ENCODE results near the gene IL26. TPM values are rescaled to one million over a fixed set of nuclear protein-coding genes. Genes with fewer than 3 reads are reported as not detected.

The IL26 gene, protein sequence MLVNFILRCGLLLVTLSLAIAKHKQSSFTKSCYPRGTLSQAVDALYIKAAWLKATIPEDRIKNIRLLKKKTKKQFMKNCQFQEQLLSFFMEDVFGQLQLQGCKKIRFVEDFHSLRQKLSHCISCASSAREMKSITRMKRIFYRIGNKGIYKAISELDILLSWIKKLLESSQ
- not detected in 2 replicates for total RNA-seq
- not detected in 2 replicates for polyA plus RNA-seq

DNA sequence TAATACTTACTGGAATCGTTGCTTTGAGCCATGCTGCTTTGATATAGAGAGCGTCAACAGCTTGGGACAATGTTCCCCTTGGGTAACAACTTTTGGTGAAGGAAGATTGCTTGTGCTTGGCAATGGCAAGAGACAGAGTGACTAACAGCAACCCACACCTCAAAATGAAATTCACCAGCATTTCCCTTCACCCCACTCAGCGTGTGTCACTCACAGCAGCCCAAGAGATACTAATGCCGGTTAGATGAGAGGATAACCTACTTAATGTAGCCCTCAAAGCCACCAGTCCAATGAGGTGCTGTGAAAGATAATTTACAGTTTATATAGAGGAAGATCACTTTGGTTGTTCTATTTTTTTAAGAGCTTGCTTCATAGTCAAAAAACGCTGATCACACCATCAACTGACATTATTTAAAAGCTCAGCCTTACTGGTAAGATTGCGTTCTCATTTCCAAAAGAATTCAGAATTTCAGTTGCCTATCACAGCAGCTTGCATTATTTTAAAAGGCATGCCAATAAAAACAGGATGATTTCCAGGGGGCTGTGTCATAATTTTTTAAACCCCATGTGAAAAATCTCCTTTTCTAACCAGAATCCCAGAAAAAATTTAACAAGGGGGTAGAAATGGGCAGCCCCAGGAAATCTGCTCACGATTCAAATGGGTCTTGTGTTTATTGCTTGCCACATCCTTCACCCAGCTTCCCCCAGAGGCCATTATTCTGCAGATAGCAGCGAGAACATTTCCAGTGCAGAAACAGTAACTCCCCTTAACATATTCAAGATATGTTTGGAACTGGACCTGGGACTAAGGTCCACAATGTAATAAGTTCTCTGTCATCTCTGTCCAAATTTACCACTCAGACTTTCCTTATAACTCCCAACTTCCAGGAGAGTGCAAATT, at the start of gene IL26:
TSS of gene IL26 (minus strand) at position 235 of the 901 bp plus-strand sequence. CDS start at position 181, 54 bp downstream.
- Histone ChIP-seq H3K9me3 (ENCODE audit: low read depth) (no peaks in the 10 kb centered on the region), H3K27me3 (peaks cover 6% of the 10 kb centered on the region), H3K4me2 (no peak within 1 kb of the TSS), H3K79me2 (no peaks in the 10 kb centered on the region), H2AFZ (no peak within 1 kb of the TSS), H3K4me1 (ENCODE audit: insufficient read depth) (no peaks in the 10 kb centered on the region), H3K9me2 (replicated peaks; ENCODE audit: insufficient read depth) (no peaks in the 10 kb centered on the region), H3K4me3 (no peak within 1 kb of the TSS), H4K20me1 (ENCODE audit: insufficient read depth, poor library complexity, severe bottlenecking) (no peaks in the 10 kb centered on the region), H3K36me3 (replicated peaks; ENCODE audit: insufficient read depth, low read depth) (no peaks in the 10 kb centered on the region), H3K27ac (no peak within 1 kb of the TSS)
- DNase-seq (ENCODE audit: low spot score): no peak
- WGBS (ENCODE audit: low lambda C conversion rate, missing lambda C conversion rate): 80% methylated on average over 8 of the region's 8 CpGs
- TF ChIP-seq EZH2 (IDR thresholded peaks at IDR 0.05; ENCODE audit: borderline replicate concordance): no peak
- TF ChIP-seq, protein P1, sequence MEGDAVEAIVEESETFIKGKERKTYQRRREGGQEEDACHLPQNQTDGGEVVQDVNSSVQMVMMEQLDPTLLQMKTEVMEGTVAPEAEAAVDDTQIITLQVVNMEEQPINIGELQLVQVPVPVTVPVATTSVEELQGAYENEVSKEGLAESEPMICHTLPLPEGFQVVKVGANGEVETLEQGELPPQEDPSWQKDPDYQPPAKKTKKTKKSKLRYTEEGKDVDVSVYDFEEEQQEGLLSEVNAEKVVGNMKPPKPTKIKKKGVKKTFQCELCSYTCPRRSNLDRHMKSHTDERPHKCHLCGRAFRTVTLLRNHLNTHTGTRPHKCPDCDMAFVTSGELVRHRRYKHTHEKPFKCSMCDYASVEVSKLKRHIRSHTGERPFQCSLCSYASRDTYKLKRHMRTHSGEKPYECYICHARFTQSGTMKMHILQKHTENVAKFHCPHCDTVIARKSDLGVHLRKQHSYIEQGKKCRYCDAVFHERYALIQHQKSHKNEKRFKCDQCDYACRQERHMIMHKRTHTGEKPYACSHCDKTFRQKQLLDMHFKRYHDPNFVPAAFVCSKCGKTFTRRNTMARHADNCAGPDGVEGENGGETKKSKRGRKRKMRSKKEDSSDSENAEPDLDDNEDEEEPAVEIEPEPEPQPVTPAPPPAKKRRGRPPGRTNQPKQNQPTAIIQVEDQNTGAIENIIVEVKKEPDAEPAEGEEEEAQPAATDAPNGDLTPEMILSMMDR (IDR thresholded peaks at IDR 0.05; ENCODE audit: poor library complexity): no peak
- TF ChIP-seq EZH2phosphoT487 (IDR thresholded peaks at IDR 0.05; ENCODE audit: low read depth, severe bottlenecking, unreplicated experiment): no peak

DNA sequence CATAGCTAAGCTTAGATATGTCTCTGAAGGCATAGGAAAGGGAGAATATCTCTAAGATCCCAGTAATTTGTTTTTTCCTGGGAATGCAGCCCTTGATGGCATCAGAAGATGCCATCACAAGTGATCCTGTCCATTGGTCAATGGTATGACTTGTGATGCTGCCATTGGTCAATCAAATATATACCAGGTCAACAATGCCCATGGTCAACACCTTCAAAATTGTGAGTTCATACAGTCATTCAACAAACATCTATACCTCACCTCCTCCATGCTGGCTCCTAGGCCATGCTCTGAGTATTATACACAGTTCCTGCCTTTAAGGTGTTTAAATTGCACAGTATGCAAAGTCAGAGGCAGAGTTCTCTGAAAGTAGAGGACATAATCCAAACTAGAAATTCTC, 47.1 kb upstream of the IL26 start:
- TF ChIP-seq, protein P1 (IDR thresholded peaks at IDR 0.05; ENCODE audit: poor library complexity): no peak
- no peak for TF ChIP-seq EZH2 (IDR thresholded peaks at IDR 0.05; ENCODE audit: borderline replicate concordance)
- TF ChIP-seq EZH2phosphoT487 (IDR thresholded peaks at IDR 0.05; ENCODE audit: low read depth, severe bottlenecking, unreplicated experiment): no peak
- Histone ChIP-seq H3K27ac (no peak overlapping the region), H3K4me1 (ENCODE audit: insufficient read depth) (no peaks in the 10 kb centered on the region), H3K79me2 (no peaks in the 10 kb centered on the region), H3K4me3 (no peak overlapping the region), H4K20me1 (ENCODE audit: insufficient read depth, poor library complexity, severe bottlenecking) (no peaks in the 10 kb centered on the region), H3K4me2 (no peak overlapping the region), H2AFZ (no peak overlapping the region), H3K9me3 (ENCODE audit: low read depth) (no peaks in the 10 kb centered on the region), H3K9me2 (replicated peaks; ENCODE audit: insufficient read depth) (no peaks in the 10 kb centered on the region), H3K36me3 (replicated peaks; ENCODE audit: insufficient read depth, low read depth) (no peaks in the 10 kb centered on the region), H3K27me3 (no peaks in the 10 kb centered on the region)
- DNase-seq (ENCODE audit: low spot score): no peak

DNA sequence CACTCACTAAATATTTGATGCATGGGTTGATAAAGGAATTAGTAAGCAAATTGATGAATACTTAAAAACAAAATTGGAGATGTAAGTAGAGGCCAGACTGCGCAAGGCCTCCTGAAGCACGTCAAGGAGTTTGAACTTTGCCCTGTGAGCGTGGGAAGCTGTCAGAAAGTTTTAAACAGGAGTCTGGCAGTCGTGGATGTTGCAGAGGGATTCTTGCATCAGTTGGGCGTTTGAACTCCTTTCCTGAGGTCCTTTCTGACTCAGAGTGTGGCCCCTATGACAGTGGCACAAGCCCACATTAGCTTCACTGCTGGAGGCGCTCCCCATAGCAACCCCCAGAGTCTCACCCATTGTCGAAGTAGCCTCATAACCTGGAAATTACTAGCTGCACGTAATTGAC, 45.7 kb upstream of the IL26 start:
- Histone ChIP-seq H3K4me3 (no peak overlapping the region), H3K9me3 (ENCODE audit: low read depth) (no peaks in the 10 kb centered on the region), H4K20me1 (ENCODE audit: insufficient read depth, poor library complexity, severe bottlenecking) (no peaks in the 10 kb centered on the region), H2AFZ (no peak overlapping the region), H3K27ac (no peak overlapping the region), H3K79me2 (no peaks in the 10 kb centered on the region), H3K9me2 (replicated peaks; ENCODE audit: insufficient read depth) (no peaks in the 10 kb centered on the region), H3K27me3 (no peaks in the 10 kb centered on the region), H3K4me1 (ENCODE audit: insufficient read depth) (no peaks in the 10 kb centered on the region), H3K36me3 (replicated peaks; ENCODE audit: insufficient read depth, low read depth) (no peaks in the 10 kb centered on the region), H3K4me2 (no peak overlapping the region)
- WGBS (ENCODE audit: low lambda C conversion rate, missing lambda C conversion rate): 61% methylated on average over 8 of the region's 8 CpGs
- no peak for DNase-seq (ENCODE audit: low spot score)
- TF ChIP-seq EZH2phosphoT487 (IDR thresholded peaks at IDR 0.05; ENCODE audit: low read depth, severe bottlenecking, unreplicated experiment): no peak
- no peak for TF ChIP-seq EZH2 (IDR thresholded peaks at IDR 0.05; ENCODE audit: borderline replicate concordance)
- TF ChIP-seq, protein P1 (IDR thresholded peaks at IDR 0.05; ENCODE audit: poor library complexity): no peak

Measured in hepatocyte (in vitro differentiated cells).